ENCODE data around the gene AP1S1.
"Not testable (repeated sequence)": the region's sequence is repeated elsewhere in the genome, so short reads cannot be mapped to it uniquely, and the experiment has no call there.

AP1S1 gene

GRCh38 chr7:101153969-101154692 lies at the start of gene AP1S1:
AP1S1 (plus strand) TSS chr7:101154476; CDS start chr7:101154515, 39 bp downstream.
- DNase-seq (ENCODE audit: low spot score), result peak; percentile 96

GRCh38 chr7:101104799-101105198 lies 49.5 kb upstream of the AP1S1 start:
- DNase-seq (ENCODE audit: low spot score), result no peak

DNA sequence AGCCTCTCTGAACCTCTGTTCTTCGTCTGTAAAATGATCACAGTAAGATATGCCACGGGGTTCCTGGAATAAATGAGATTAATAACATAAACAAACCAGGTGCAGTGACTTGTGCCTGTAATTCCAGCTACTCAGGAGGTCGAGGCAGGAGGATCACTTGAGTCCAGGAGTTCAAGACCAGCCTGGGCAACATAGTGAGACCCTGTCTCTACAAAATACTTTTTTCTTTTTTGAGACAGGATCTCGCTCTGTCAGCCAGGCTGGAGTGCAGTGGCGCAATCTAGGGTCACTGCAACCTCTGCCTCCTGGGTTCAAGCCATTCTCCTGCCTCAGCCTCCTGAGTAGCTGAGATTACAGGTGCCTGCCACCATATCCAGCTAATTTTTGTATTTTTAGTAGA lies 49.0 kb upstream of the AP1S1 start:
- not testable (repeated sequence) for DNase-seq (ENCODE audit: low spot score)

DNA sequence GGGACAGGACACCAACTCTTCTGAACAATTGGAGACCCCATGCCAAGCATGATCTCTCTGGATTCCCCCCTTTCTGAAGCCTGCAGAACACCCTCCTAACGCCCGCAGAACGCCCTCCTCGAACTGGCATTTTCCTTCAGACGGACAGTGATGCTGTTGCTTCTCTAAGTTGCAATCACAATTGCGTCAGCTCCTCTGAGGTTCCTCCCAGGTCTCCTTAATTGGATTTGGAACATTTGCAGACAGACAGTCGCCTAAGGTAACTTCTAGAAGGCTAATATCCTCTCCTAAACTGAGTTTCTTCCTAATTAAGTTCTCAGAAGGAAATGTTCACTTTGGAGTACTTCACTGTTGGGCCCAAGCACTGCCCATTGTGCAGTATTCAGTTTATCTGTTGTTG lies 47.9 kb upstream of the AP1S1 start:
- DNase-seq (ENCODE audit: low spot score), result no peak

DNA sequence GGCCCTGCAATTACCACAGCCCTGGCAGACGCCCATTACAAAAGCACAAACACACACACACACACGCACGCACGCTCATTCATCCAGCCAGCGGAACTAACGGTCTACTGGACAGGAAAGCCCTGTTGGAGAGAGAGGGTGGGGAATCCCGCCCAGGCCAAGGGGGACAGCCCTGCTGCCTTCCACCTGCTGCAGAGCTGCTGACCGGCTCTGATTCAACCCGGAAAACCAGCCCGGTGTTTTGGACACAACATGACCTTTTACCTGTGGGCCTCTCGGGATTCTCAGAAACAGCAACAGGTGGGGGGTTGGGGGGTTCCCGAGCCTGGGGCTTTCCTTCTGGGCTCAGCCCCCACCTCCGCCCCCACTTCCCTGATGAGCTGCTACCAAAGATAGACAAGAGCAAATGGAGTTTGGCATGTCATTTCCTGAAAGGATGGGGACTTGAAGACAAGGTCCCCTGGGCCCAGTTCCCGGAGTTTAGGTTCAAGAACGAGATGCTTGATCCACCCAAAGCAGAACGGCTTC lies 45.9 kb upstream of the AP1S1 start:
- DNase-seq (ENCODE audit: low spot score), result no peak

- no peak for DNase-seq (ENCODE audit: low spot score)
Observed at GRCh38 chr7:101108961-101109360, 45.3 kb upstream of the AP1S1 start.

- DNase-seq (ENCODE audit: low spot score), result no peak
Observed at GRCh38 chr7:101109368-101109767, 44.9 kb upstream of the AP1S1 start.

DNA sequence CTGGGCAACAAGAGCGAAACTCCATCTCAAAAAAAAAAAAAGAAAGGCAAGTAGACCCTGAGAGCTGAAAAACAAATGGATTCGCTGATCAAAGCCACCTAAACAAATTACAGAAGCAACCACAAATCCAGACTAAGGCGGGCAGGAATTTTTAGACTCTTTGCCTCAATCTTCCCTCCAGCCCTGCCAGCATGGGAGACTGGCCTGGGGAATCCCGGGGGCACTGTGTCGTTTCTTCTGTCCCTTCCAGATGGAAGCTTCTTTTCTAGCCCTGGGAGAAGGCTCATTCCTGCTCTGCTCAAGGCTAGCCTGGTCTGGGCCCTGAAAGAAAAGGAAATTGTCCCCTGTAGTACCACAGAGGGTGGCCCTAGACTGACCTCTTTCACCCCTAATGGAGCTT lies 43.0 kb upstream of the AP1S1 start:
- no peak for DNase-seq (ENCODE audit: low spot score)

GRCh38 chr7:101112233-101112632 lies 42.0 kb upstream of the AP1S1 start:
- DNase-seq (ENCODE audit: low spot score), result no peak

DNA sequence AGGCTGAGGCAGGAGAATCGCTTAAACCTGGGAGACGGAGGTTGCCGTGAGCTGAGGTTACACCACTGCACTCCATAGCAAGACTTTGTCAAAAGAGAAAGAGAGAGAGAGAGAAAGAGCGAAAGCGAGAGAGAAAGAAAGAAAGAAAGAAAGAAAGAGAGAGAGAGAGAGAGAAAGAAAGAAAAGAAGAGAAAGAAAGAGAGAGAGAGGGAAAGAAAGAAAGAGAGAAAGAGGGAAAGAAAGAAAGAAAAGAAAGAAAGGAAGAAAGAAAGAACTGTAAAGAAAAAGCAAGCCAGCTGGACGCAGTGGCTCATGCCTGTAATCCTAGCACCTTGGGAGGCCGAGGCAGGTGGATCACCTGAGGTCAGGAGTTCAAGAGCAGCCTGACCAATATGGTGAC lies 41.1 kb upstream of the AP1S1 start:
- DNase-seq (ENCODE audit: low spot score), result not testable (repeated sequence)

DNA sequence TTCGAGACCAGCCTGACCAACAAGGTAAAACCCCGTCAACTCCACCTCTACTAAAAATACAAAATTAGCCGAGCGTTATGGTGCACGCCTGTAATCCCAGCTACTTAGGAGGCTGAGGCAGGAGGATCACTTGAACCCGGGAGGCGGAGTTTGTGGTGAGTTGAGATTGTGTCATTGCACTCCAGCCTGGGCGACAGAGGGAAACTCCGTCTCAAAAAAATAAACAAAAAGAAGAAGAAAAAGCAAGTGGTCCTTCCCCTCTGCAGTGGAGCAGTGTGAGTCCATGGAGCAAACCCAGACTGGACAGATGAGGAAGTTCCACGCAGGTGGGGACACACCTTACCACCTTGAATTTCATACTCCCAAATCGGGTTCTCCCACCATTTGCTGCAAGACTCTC lies 40.4 kb upstream of the AP1S1 start:
- DNase-seq (ENCODE audit: low spot score), result no peak

DNA sequence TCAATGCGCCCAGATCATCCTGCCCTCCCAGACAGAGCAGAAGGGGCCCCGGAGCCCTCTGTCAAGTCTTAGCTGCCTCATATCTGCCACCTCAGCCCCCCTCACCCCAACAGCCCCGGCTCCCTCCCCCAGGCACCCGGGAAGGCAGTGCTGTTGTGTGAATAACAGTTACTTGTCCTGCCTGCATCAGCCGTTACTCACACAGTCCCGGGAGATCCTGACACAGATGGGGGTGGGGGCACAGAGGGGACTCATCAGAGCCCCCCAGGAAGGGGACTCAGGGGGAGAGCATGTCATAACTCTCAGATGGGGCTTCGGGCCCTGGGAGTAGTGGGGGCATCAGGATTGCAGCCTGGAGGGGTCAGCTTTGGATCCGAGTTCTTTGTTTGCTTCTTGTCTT lies 39.8 kb upstream of the AP1S1 start:
- DNase-seq (ENCODE audit: low spot score), result no peak

DNA sequence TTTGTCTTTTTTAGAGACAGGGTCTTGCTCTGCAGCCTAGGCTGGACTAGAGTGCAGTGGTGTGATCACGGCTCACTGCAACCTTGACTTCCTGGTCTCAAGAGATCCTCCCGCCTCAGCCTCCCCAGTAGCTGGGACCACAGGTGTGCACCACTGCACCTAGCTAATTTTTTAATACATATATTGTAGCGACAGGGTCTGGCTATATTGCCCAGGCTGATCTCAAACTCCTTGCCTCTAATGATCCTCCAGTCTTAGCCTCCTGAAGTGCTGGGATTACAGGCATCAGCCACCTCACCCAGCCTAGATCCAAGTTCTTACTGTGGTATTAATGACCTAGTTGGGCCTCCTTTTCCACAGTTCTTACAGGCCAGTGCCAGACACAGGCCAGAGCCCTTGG lies 39.1 kb upstream of the AP1S1 start:
- no peak for DNase-seq (ENCODE audit: low spot score)

GRCh38 chr7:101116898-101117297 lies 37.4 kb upstream of the AP1S1 start:
- DNase-seq (ENCODE audit: low spot score), result no peak

- DNase-seq (ENCODE audit: low spot score), result no peak
Observed at GRCh38 chr7:101118856-101119255, 35.4 kb upstream of the AP1S1 start.

DNA sequence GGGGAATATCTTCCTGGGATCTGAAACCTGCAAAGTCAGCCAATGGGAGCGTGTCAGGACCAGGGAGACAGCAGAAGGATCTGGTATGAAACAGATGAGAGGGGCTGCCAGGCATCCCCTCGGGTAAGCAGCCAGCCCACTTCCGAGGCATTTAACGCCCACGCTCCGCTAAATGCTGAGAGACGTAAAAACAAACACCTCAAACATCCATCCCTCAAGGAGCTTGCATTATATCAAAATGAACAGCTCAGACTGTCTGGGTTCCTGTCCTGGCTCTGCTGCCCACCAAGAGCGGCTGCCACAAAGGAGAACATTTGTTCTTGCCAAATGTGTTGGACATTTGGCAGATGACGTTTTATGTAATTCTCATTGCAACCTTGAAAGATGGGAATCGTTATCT lies 34.4 kb upstream of the AP1S1 start:
- DNase-seq (ENCODE audit: low spot score), result no peak

DNA sequence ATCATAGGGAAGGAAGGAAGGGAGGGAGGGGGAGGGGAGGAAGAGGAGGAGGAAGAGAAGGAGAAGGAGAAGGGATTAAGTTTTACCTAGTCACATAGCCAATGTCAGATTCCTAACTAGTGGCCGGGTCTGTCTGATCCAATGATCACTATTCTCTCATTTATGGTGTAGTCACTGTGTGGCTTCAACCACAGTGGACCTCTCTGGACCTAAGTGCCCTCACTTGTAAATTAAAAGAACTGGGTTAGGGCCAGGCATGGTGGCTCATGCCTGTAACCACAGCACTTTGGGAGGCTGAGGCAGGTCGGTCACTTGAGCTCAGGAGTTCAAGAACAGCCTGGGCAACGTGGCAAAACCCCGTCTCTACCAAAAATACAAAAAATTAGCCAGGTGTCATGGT lies 34.0 kb upstream of the AP1S1 start:
- no peak for DNase-seq (ENCODE audit: low spot score)

- not testable (repeated sequence) for DNase-seq (ENCODE audit: low spot score)
Observed at GRCh38 chr7:101121631-101121990, 32.7 kb upstream of the AP1S1 start.

GRCh38 chr7:101121991-101122932 lies 32.0 kb upstream of the AP1S1 start:
- no peak for DNase-seq (ENCODE audit: low spot score)

DNA sequence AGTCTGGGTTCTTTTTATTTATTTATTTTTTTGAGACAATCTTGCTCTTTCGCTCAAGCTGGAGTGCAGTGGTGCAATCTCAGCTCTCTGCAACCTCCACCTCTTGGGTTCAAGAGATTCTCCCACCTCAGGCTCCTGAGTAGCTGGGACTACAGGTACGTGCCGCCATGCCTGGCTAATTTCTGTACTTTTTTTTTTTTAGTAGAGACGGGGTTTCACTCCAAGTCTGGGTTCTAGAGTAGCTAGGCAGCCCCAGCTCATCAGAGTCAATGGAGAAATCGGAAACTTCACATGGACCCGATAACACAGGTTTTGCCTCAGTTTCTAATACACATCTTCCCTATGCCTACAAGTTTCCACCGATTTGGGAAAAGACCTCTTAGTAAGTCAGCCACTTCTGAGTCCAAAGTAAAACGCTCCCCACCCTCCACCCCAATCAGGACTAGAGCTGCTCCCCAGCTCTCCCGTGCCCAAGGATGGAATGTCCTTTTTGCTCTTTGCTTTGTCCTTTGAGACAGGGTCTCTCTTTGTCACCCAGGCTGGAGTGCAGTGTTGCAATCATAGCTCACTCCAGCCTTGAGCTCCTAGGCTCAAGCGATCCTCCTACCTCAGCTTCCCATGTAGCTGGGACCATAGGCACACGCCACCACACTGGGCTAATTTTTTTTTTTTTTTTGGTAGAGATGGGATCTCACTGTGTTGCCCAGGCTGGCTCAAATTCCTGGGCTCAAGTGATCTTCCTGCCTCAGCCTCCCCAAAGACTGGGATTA lies 31.2 kb upstream of the AP1S1 start:
- DNase-seq (ENCODE audit: low spot score), result no peak

DNA sequence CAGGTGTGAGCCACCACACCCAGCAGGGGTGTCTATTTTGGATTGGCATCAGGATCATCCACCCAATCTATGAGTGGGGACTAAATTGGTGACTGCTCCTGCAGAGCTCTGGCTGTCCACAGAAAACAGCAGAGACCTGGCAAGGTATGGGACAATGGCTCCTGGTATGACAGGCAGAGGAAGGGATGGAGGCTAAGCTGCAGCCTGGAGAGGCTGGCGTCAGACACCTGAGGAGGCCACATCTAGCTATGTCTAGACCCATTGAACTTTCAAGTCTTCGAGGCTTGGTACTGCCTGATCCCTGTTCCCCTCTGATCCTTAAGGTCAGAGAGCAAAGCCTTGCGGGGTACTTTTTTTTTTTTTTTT lies 30.6 kb upstream of the AP1S1 start:
- DNase-seq (ENCODE audit: low spot score), result no peak

DNA sequence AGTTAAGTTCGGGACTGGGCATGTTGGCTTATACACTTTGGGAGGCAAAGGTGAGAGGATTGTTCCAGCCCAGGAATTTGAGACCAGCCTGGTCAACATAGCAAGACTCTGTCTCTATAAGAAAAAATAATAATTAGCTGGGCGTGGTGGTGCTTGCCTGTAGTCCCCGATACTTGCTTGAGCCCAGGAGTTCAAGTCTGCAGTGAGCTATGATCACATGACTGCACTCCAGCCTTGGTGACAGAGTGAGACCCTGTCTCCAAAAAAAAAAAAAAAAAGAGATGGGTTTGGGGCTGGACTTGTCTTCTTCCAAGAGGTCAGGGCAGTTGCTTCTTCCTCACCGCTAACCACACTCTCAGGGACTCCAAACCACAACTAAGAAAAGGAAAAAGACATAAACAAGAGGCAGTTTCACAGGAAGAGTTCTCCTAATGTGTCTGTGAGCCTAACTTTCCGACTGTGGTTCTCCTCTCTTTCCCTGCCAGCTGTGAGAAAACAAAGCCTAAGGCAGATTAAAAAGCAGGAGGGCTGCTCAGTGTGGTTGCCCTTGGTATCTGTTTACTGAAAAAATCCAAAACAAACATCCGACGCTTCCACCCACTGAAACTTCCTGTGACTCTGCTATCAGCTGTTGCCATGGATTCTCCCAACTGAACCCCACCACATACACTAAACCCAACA lies 29.8 kb upstream of the AP1S1 start:
- DNase-seq (ENCODE audit: low spot score), result no peak

All from CD4-positive, alpha-beta T cell treated with Interleukin-2 at 100 ng/mL for 4 hours (primary cell).